ENCODE data around the gene IMPA2.
"Not testable (repeated sequence)": the region's sequence is repeated elsewhere in the genome, so short reads cannot be mapped to it uniquely, and the experiment has no call there.

Gene IMPA2

DNA sequence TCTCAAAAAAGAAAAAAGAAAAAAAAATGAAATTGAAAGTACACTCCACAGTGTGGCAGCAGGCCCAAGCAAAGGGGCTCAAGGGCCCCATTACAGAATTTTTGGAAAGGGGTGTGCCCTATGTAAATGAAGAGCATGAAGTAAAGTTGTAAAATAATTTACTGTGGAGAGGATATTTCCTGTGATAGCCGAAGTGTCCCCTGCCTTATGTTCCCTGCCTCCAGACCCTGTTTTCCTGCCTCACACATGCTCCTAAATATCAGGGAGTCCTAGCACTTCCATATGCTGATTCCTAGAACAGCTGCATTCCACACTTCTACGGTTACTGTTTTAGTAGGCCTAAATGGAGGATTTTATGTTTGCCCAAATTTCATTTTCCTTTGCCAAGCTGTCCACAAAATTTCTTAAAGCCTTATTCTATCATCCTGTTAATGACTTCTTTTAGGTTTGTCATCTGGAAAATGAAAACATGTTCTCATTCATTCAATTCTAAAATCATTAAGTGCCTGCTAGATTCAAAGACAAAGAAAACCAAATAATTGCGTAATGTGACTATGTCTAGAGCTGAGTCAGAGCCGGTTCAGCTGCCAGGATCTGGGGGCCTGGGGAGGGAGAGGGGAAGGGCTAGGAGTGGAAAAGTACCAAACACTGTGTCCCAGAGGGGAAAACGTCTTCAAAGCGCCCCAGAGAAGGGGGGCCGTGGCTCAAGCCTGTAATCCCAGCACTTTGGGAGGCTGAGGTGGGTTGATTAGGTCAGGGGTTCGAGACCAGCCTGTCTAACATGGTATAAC lies 25.9 kb upstream of the IMPA2 start:
- no peak overlapping the region for H3K4me3 ChIP-seq (ENCODE audit: low read depth, low read length)
- no peak for TF ChIP-seq CTCF (IDR thresholded peaks at IDR 0.05; ENCODE audit: borderline replicate concordance, insufficient read depth, low read depth, low read length)

GRCh38 chr18:11956371-11957308 lies 24.7 kb upstream of the IMPA2 start:
- TF ChIP-seq CTCF (IDR thresholded peaks at IDR 0.05; ENCODE audit: borderline replicate concordance, insufficient read depth, low read depth, low read length): no peak
- H3K4me3 ChIP-seq (ENCODE audit: low read depth, low read length): no peak overlapping the region

DNA sequence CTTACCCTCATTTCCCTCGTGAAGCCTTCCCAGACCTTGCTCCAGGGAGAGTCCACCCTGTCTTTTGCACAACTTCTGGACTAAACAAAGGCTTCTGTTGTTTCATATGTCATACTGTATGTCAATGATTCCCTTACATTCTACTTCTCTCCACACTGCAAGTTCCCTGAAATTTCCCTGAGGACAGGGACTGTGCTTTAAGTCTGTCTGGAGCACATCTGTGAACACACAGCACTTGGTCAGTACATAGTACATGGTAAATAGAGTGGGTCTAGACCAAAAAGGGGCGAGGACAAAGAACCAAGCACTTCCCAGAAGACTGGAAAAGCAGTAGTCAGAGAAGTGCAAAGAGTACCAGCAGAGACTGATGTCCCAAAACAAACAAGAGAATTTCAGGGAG lies 23.7 kb upstream of the IMPA2 start:
- no peak overlapping the region for H3K4me3 ChIP-seq (ENCODE audit: low read depth, low read length)
- TF ChIP-seq CTCF (IDR thresholded peaks at IDR 0.05; ENCODE audit: borderline replicate concordance, insufficient read depth, low read depth, low read length): no peak

DNA sequence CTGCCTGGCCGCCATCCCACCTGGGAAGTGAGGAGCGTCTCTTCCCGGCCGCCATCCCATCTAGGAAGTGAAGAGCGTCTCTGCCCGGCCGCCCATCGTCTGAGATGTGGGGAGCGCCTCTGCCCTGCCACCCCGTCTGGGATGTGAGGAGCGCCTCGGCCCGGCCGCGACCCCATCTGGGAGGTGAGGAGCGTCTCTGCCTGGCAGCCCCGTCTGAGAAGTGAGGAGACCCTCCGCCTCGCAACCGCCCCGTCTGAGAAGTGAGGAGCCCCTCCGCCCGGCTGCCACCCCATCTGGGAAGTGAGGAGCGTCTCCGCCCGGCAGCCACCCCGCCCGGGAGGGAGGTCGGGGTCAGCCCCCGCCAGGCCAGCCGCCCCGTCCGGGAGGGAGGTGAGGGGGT lies 21.7 kb upstream of the IMPA2 start:
- not testable (repeated sequence) for H3K4me3 ChIP-seq (ENCODE audit: low read depth, low read length)

GRCh38 chr18:11960743-11961380 lies 20.4 kb upstream of the IMPA2 start:
- no peak for TF ChIP-seq CTCF (IDR thresholded peaks at IDR 0.05; ENCODE audit: borderline replicate concordance, insufficient read depth, low read depth, low read length)
- no peak overlapping the region for H3K4me3 ChIP-seq (ENCODE audit: low read depth, low read length)

DNA sequence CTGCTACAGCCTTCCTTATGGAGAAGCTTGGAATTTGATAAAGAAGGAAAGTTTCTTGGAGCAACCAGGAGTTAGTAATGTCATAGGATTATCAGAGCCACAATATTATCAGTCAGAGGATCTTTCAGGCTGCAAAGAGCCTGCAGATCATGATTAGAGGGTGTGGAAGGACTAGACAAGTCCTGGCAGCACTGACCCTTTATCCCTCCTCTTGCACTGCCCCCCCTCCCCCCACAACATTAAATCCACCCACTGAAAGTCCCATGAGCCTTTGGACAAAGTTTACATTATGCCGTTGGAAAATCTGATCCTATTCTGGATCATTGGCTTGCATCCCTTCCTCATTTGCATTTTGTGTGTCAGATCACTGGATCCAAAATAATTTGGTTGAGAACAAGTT lies 18.7 kb upstream of the IMPA2 start:
- no peak for TF ChIP-seq CTCF (IDR thresholded peaks at IDR 0.05; ENCODE audit: borderline replicate concordance, insufficient read depth, low read depth, low read length)
- H3K4me3 ChIP-seq (ENCODE audit: low read depth, low read length): no peak overlapping the region

DNA sequence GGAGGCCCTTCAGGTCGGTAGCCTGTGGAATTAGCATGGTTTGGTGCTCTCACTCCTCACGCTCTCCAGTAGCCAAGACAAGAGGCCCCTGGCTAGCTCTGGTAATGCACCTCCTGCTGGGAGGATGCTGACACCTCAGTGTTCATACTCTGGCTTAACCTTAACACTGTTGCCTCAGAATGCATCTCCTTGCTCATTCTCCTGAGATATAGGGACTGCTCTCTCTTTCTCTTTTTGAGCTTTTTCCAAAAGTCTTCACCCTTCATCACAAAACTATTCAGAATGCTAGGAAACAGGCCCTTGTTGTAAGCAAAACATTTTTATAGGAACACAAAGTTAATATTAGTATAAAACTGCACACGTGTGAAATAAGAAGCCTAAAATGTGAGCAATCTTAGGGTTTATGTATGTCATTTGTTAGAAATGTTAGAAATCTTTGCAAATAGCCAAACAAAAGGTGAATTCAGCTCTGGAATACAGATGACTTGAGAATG lies 17.3 kb upstream of the IMPA2 start:
- TF ChIP-seq CTCF (IDR thresholded peaks at IDR 0.05; ENCODE audit: borderline replicate concordance, insufficient read depth, low read depth, low read length): 0 out of 2 replicates have a peak, but pooled peaks have one; percentile 10

More for the DNA sequence above, 17.3 kb upstream of the IMPA2 start:
- no peak overlapping the region for H3K4me3 ChIP-seq (ENCODE audit: low read depth, low read length)

Data from GM12875 (cell line).